Activated CD8-positive, alpha-beta memory T cell treated with anti-CD3 and anti-CD28 coated beads, Interleukin-2, amount 50 U/mL, for 1 hour (primary cell): Measurements from ENCODE around the gene NTRK2.
"Not testable (repeated sequence)": the region's sequence is repeated elsewhere in the genome, so short reads cannot be mapped to it uniquely, and the experiment has no call there.

Experiments
- DNase-seq: peaks from one replicate; pipeline ENCODE4 v3.0.0-alpha.2; 2020; ENCODE audit errors: extremely low read depth

NTRK2 gene

GRCh38 chr9:84891924-84892323, 222.4 kb downstream of the NTRK2 start:
- DNase-seq = no peak

GRCh38 chr9:84893419-84894128, 224.0 kb downstream of the NTRK2 start:
- no peak for DNase-seq

GRCh38 chr9:84894859-84895258, 225.3 kb downstream of the NTRK2 start:
- DNase-seq = no peak

- no peak for DNase-seq
Observed at GRCh38 chr9:84897362-84898094, 228.0 kb downstream of the NTRK2 start.

GRCh38 chr9:84898188-84898587, 228.7 kb downstream of the NTRK2 start:
- no peak for DNase-seq

- DNase-seq = not testable (repeated sequence)
Observed at GRCh38 chr9:84898618-84899017, 229.1 kb downstream of the NTRK2 start.

GRCh38 chr9:84899326-84899725, 229.8 kb downstream of the NTRK2 start:
- no peak for DNase-seq

GRCh38 chr9:84900421-84900820, 230.9 kb downstream of the NTRK2 start:
- no peak for DNase-seq

- DNase-seq = no peak
Observed at GRCh38 chr9:84903963-84904362, 234.4 kb downstream of the NTRK2 start.

GRCh38 chr9:84916769-84917168, 247.2 kb downstream of the NTRK2 start:
- DNase-seq = no peak

GRCh38 chr9:84917366-84918070, 248.0 kb downstream of the NTRK2 start:
- no peak for DNase-seq

- no peak for DNase-seq
Observed at GRCh38 chr9:84919440-84919839, 249.9 kb downstream of the NTRK2 start.

- no peak for DNase-seq
Observed at GRCh38 chr9:84921175-84921574, 251.6 kb downstream of the NTRK2 start.

- no peak for DNase-seq
Observed at GRCh38 chr9:84922051-84922450, 252.5 kb downstream of the NTRK2 start.

- DNase-seq = no peak
Observed at GRCh38 chr9:84924266-84924665, 254.7 kb downstream of the NTRK2 start.

GRCh38 chr9:84925225-84925872, 255.8 kb downstream of the NTRK2 start:
- DNase-seq = no peak

- DNase-seq = no peak
Observed at GRCh38 chr9:84926793-84927192, 257.3 kb downstream of the NTRK2 start.

GRCh38 chr9:84928419-84928818, 258.9 kb downstream of the NTRK2 start:
- DNase-seq = no peak

GRCh38 chr9:84929068-84929467, 259.5 kb downstream of the NTRK2 start:
- DNase-seq = no peak

- DNase-seq = no peak
Observed at GRCh38 chr9:84932915-84933527, 263.5 kb downstream of the NTRK2 start.

GRCh38 chr9:84935528-84936117, 266.1 kb downstream of the NTRK2 start:
- no peak for DNase-seq
